Muscle layer of duodenum (tissue), 2 donors: ENCODE data around the gene KCNIP4.

Experiments
- H3K27ac ChIP-seq: one replicate; pipeline ENCODE4 v1.7.0; 2013; ENCODE audit warnings: mild to moderate bottlenecking, low read length
- H3K27me3 ChIP-seq: one replicate; pipeline ENCODE4 v1.7.0; 2013; ENCODE audit warnings: low read depth, mild to moderate bottlenecking, control low read depth, low read length
- H3K36me3 ChIP-seq, 2 donors: one replicate each; pipeline ENCODE4 v1.7.0; 2013; ENCODE audit warnings: low read length in 2 of 2, control low read depth in 1 of 2, mild to moderate bottlenecking in 1 of 2; ENCODE audit not compliant: insufficient read depth in 2 of 2, control insufficient read depth in 1 of 2
- H3K4me1 ChIP-seq, 2 donors: one replicate each; pipeline ENCODE4 v1.7.0; 2013; ENCODE audit warnings: low read length in 2 of 2, mild to moderate bottlenecking in 2 of 2, control low read depth in 1 of 2, moderate library complexity in 1 of 2; ENCODE audit not compliant: insufficient read depth in 2 of 2, control insufficient read depth in 1 of 2
- H3K4me3 ChIP-seq, 2 donors: one replicate each; pipeline ENCODE4 v1.7.0; 2013; ENCODE audit warnings: low read length in 2 of 2, low read depth in 1 of 2, mild to moderate bottlenecking in 1 of 2
- H3K9me3 ChIP-seq, 2 donors: one replicate each; pipeline ENCODE4 v1.7.0; 2013; ENCODE audit warnings: low read length in 2 of 2, control low read depth in 1 of 2, mild to moderate bottlenecking in 1 of 2; ENCODE audit not compliant: control insufficient read depth in 1 of 2
- donor health status: healthy.

Gene KCNIP4

DNA sequence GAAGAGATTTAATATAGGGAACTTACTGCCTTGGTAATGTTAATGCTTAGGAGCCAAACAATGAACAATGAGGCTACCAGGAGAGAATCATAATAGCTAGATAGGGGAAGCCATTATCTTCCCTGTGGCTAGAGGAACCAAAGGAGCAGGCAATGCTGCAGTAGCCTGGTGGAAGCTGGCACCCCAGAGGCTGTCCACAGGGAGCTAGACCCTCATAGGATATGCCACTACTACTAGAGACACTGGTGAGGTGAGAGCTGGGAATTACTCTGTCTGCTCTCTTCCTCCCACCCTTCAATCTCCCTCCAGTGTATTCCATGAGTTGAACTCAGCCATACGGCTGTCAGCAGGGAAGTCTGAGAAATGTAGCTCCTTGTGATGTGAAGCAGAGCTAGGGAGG lies 601.4 kb downstream of the KCNIP4 start:
- H3K4me3 ChIP-seq, result no peak overlapping the region
- H3K27me3 ChIP-seq, result no peaks in the 10 kb centered on the region
- H3K36me3 ChIP-seq, result no peaks in the 10 kb centered on the region
- no peaks in the 10 kb centered on the region for H3K4me1 ChIP-seq
- peaks cover 0 to 14% of the 10 kb centered on the region in 2 donors for H3K9me3 ChIP-seq
- no peak overlapping the region for H3K27ac ChIP-seq

DNA sequence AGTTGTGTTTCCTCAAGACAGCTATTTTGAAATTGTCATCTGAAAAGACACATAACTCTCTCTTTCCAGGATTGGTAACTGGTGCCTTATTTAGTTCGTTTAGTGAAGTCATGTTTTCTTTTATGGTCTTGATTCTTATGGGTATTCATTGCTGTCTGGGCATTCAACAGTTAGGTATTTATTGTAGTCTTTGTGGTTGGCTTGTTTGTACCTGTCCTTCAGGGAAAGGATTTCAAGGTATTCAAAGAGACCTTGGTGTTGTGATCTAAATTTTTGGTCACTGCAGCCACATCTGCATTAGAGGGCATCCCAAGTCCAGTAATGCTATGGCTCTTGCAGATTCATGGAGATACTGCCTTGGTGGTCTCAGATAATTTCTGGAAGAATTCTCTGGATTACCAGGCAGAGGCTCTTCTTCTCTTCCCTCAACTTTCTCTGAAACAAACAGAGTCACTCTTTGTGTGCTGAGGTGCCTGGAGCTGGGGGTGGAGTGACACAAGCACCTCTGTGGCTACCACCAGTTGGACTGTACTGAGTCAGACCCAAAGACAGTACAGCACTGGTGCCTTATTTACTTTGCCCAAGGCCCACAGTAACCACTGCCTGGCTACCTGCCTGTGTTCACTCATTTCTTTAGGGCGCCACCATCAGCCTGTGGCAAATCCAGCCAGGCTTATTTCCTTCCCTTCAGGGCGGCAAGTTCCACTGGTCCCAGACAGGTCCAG lies 620.4 kb downstream of the KCNIP4 start:
- Histone ChIP-seq H3K4me3 (no peak overlapping the region), H3K36me3 (no peaks in the 10 kb centered on the region), H3K9me3 (peaks cover 0 to 6% of the 10 kb centered on the region in 2 donors), H3K27ac (no peak overlapping the region), H3K27me3 (no peaks in the 10 kb centered on the region), H3K4me1 (no peaks in the 10 kb centered on the region)

DNA sequence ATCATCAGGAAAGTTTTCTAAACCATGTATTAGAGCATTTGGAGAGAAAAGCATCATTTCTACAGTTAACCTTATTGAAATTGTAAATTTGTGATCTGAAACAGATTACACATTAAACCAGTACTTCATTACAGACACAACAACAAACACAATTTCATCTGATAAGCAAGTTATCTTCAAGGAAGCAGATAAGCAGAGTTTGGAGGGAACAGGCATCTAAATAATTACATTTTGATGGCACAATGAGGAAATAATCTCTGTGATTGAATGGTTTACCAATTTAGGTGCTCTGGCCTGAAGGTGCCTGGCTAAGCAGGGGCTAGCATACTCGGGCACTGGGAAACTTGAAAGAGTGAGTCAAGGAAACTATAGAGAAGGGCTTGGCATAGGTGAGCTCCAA lies 628.5 kb downstream of the KCNIP4 start:
- peaks cover 0 to 6% of the 10 kb centered on the region in 2 donors for H3K9me3 ChIP-seq
- no peak overlapping the region for H3K4me3 ChIP-seq
- no peaks in the 10 kb centered on the region for H3K27me3 ChIP-seq
- H3K4me1 ChIP-seq, result no peaks in the 10 kb centered on the region
- H3K27ac ChIP-seq, result no peak overlapping the region
- H3K36me3 ChIP-seq, result no peaks in the 10 kb centered on the region

DNA sequence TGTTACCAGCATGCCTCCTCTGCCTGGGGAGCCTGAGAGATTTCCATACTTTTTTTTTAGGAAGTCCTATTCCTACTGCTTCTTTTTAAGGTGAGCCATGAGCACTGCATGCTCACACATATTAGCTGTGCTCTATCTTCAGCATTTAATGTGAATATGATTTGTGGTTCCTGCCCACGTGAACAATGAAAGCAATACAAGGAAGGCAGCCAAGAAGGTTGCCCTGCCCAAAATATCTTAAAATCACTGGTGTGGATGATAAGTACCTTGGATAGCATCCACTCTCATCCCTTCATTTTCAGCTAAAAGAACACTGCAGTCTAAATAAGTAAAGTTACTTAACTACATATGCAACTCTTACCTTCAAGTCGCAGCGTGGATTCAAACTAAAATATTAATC lies 640.9 kb downstream of the KCNIP4 start:
- no peaks in the 10 kb centered on the region for H3K27me3 ChIP-seq

DNA sequence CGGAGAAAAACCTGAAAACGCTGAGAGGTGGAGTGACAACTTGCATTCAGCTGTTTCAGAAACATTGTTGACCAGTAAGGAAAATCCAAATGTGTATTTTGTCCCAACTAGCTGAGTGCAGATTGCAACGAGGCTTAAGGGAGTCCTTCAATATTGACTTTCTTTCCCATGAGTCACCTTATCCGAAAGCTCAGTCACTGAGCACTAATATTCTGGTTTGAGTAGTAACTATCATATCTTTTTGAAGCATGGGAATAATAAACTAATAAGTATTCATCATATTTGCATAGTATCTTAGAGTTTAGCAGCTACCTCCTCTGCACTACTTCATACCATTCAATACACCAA lies 644.1 kb downstream of the KCNIP4 start:
- H3K9me3 ChIP-seq, result no peaks in the 10 kb centered on the region
- H3K4me3 ChIP-seq, result no peak overlapping the region
- no peaks in the 10 kb centered on the region for H3K27me3 ChIP-seq
- no peaks in the 10 kb centered on the region for H3K4me1 ChIP-seq
- no peaks in the 10 kb centered on the region for H3K36me3 ChIP-seq
- no peak overlapping the region for H3K27ac ChIP-seq

More for the DNA sequence above, 640.9 kb downstream of the KCNIP4 start:
- Histone ChIP-seq H3K27ac (no peak overlapping the region), H3K4me3 (no peak overlapping the region), H3K4me1 (no peaks in the 10 kb centered on the region), H3K9me3 (no peaks in the 10 kb centered on the region), H3K36me3 (no peaks in the 10 kb centered on the region)

DNA sequence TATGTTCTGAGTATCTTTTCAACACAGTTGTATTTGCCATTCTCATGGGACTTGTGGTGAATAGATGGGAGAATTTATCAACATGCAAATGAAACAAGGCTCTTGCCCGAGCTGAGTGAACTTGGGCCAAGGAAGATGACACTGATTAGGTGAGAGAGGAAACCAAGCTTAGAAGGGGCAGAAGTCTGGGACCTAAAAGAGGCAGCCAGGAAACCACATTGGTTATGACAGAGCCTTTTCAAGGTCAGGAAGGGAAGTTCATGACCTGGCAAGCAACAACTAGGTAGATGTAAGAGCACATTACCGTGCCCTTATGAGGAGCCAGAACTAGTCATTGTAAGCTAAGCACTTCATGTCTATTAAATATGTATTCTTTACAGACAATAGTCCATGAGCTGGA lies 658.0 kb downstream of the KCNIP4 start:
- no peak overlapping the region for H3K4me3 ChIP-seq
- no peaks in the 10 kb centered on the region for H3K36me3 ChIP-seq
- no peak overlapping the region for H3K27ac ChIP-seq
- no peaks in the 10 kb centered on the region for H3K4me1 ChIP-seq
- no peaks in the 10 kb centered on the region for H3K27me3 ChIP-seq
- H3K9me3 ChIP-seq, result no peaks in the 10 kb centered on the region

DNA sequence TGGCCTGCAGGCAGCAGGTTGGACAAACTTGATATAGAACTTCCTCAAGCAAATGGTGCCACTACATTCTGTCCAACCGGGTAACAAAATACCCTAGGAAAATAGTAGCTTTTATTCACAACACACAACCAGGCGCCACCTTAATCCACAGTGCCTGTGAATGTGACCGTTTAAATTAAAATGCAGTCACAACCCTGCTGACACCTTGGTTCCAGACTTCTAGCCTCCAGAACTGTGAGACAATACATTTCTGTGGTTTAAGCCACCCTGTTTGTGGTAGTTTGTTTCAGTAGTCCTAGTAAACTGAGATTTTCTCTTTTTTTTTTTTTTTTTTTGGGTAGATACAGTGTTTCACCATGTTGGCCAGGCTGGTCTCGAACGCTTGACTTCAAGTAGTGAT lies 672.5 kb downstream of the KCNIP4 start:
- no peaks in the 10 kb centered on the region for H3K27me3 ChIP-seq
- no peak overlapping the region for H3K4me3 ChIP-seq
- H3K27ac ChIP-seq, result no peak overlapping the region
- no peaks in the 10 kb centered on the region for H3K9me3 ChIP-seq
- no peaks in the 10 kb centered on the region for H3K36me3 ChIP-seq
- no peaks in the 10 kb centered on the region for H3K4me1 ChIP-seq

DNA sequence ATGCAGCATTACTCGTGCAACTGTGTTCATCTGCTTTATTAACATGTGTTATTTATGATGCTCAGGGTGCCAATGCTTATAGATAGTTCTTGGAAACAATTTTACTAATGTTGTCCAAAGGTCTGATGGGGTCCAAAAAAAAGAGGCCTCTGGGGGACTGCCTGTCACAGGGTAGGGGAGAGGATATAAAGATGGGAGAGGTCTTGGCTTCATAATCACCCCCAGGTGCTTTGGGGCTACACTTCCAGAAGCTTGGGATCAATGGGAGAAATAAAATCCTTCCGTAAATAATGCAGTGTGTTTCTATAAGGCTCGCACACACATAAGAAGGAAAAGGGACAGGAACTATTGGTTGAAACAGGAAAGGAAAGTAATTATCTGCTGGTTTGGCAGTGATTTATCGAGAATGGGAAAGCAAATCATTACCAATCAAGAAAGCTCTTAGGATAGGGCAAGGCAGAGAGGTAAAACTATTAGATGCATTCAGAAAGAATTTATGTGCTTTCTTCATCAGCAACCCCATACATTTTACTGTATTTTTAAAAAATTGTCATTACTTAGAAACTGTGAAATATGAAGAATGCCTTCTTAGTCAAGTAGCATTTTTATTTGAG lies 677.0 kb downstream of the KCNIP4 start:
- H3K27ac ChIP-seq, result no peak overlapping the region
- no peaks in the 10 kb centered on the region for H3K27me3 ChIP-seq
- no peaks in the 10 kb centered on the region for H3K36me3 ChIP-seq
- H3K9me3 ChIP-seq, result no peaks in the 10 kb centered on the region
- H3K4me3 ChIP-seq, result no peak overlapping the region
- no peaks in the 10 kb centered on the region for H3K4me1 ChIP-seq

DNA sequence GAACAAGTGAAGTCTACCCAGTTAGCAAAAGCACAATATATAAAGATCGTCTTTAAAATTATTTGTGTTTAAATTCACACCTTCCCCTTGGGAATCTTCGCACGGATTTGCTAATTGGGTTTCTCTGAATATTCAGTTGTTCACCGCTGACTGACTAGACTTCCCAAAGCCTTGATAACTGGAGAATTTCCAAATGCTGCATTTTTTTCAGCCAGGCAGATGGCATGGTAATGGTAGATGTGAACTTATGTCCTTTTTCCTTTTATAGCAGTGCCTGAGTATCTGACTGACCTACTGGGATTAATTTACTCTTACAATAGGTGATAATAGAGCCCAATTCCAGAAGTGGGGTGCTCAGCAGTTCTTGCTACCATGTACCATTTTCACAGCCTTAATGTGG lies 700.2 kb downstream of the KCNIP4 start:
- no peaks in the 10 kb centered on the region for H3K9me3 ChIP-seq
- H3K27ac ChIP-seq, result no peak overlapping the region
- H3K36me3 ChIP-seq, result no peaks in the 10 kb centered on the region
- no peak overlapping the region for H3K4me3 ChIP-seq
- no peaks in the 10 kb centered on the region for H3K4me1 ChIP-seq
- no peaks in the 10 kb centered on the region for H3K27me3 ChIP-seq

DNA sequence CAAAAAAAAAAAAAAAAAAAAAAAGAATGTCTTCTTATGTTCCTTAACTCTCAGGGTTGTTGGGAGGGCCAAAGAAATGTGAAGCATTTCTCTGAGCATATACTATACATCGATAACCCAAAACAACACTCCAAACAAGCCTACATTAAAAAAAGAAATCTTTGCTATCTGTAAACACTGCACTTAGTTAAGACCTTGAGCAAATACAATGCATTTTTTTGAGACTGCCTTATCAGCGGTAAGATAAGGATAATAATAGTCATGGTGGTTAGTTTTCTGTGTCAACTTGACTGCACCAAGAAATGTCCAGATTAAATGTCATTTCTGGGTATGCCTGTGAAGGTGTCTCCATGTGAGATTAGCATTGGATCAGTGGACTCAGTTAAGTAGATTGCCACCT lies 706.4 kb downstream of the KCNIP4 start:
- Histone ChIP-seq H3K4me1 (no peaks in the 10 kb centered on the region), H3K4me3 (no peak overlapping the region), H3K36me3 (no peaks in the 10 kb centered on the region), H3K27ac (no peak overlapping the region), H3K27me3 (no peaks in the 10 kb centered on the region), H3K9me3 (no peaks in the 10 kb centered on the region)

DNA sequence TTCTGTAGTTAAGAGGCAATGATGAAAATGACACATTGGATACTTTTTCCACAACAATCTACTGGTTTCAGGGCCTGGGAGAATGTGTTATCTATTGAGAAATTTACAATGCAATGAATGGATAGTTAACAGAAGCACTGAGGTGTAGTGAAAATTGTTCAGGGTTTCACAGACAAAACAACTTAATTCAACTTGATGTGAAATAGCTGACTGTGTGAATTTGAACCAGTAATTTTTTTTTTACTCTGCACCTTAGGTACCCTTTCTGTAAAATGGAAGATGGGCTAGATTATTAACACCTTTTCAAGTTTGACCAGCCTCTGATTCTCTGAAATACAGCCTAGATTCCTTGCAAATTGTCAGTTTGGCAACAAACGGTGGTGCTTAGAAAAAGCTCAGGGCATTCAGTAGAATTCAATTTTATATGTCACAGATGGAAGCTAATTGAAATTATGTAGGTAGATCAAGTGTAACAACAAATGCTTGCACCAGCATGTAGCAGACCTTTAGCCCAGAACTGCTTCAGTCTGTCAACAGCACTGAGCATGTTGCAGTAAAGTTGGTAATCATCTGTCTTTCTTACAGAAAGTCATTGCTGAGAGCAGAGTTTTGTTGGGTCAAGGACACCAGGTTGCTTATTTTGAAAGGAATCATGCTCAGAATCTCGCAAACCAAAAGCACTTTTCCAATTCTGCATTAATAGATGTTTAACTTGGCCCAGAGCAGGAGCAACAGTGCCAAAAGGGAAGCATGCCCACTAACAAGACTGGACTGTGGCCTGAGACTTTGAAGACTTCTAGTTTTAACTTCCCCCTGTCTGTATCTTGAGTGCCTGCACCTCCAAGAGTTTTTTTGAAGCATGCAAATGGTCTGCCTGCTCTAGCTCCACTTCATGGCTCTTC lies 721.7 kb downstream of the KCNIP4 start:
- H3K36me3 ChIP-seq, result no peaks in the 10 kb centered on the region
- no peak overlapping the region for H3K4me3 ChIP-seq
- H3K4me1 ChIP-seq, result no peaks in the 10 kb centered on the region
- no peaks in the 10 kb centered on the region for H3K9me3 ChIP-seq
- no peak overlapping the region for H3K27ac ChIP-seq
- no peaks in the 10 kb centered on the region for H3K27me3 ChIP-seq
